HG02588 (cell line): ENCODE measurements around the gene NOPCHAP1.
"Not testable (repeated sequence)": the region's sequence is repeated elsewhere in the genome, so short reads cannot be mapped to it uniquely, and the experiment has no call there.

Source experiments
- ATAC-seq: cut with Tn5 transposase; IDR thresholded peaks from one replicate; pipeline ENCODE4 v1.9.1; 2021; ENCODE audit warnings: mild to moderate bottlenecking, moderate library complexity; ENCODE audit not compliant: unreplicated experiment

Gene NOPCHAP1, protein sequence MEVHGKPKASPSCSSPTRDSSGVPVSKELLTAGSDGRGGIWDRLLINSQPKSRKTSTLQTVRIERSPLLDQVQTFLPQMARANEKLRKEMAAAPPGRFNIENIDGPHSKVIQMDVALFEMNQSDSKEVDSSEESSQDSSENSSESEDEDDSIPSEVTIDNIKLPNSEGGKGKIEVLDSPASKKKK

DNA sequence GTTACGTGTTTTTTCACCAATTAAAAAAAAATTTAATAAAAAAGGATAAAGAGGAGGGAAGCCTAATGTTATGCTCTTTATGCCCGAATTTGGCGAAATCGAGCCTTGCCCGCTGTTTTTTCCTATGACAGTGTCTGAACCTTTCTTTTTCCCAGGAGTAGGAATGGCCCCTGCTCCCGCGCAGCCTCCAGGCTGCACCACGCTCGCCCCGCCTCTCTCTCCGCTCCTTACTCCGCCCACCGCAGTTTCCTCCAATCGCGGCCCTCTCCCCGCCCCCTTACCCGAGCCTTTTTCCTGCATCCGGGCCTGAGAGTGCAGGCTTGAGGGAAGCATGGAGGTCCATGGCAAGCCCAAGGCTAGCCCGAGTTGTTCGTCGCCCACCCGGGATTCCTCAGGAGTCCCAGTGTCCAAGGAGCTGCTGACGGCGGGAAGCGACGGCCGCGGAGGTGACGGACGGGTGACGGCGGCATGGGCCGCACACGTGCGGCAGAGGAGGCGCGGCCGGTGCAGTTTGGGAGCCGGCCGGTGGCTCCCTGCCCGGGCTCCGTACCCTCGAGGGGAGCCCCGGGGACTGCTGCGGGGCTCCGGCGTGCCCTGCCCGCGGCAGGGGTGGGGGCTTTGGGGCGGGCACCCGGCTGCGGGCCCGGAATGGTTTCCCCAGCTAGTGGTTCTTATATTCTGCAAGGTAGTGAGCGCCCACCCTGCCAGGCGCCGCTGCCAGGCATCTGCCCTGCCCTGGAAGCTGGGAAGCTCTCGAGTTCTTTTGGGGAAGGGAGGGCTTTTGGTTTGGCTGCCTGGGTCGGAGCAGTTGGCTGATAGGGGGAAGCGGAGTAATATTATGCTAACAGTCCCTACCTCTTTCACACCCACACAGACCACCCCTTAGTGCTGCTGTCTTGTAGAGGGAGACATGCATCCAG, at the start of gene NOPCHAP1:
Gene NOPCHAP1, plus strand, starts transcription at position 295 of the 920 bp plus-strand sequence. Its CDS starts 37 bp downstream, at position 332.
- ATAC-seq, result peak; percentile 98

DNA sequence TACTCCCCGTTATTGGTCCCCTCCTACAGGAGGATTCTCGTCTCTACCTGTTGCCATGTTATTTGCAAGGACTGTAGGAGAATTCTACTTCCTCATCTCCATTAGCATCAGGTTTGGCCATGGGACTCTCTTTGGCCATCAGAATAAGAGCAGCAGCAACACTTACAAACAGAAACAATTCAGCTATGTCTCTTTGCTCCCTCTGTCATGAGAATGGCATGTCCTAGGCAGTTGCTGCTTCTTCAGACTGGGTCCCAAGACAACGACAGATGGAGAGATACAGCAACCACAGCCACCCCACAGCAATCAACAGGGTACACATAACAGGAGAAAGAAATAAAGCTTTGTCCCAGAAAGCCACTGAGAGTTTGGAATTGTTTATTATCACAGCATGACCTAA, 47.7 kb upstream of the NOPCHAP1 start:
- no peak for ATAC-seq

DNA sequence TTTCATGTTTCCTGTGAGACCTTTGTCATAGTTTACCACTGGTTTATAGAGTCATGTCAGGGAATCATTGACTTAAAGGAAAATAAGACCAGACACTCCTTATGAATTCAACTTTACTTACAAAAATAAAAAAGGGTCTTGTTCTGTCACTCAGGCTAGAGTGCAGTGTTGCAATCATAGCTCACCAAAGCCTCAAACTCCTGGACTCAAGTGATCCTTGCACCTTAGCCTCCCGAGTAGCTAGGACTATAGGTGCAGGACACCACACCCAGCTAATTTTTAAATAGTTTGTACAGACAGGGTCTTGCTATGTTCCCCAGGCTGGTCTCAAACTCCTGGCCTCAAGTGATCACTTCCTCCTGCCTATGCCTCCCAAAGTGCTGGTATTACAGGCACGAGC, 47.0 kb upstream of the NOPCHAP1 start:
- no peak for ATAC-seq

DNA sequence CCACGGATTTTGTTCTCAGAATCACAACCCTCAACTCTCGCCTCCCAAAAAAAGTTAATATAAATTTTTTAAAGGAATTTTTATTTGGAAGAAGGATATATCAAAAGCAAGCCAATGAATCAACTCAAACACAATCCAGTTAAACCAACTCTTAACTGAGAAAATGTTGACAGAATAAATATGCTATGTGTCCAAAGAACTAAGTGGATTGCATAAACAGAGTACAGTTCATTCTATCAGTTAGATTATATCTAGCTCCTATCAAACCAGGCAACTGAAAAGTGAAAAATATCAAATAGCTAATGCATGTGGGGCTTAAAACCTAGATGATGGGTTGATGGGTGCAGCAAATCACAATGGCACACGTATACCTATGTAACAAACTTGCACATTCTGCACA, 44.7 kb upstream of the NOPCHAP1 start:
- no peak for ATAC-seq

DNA sequence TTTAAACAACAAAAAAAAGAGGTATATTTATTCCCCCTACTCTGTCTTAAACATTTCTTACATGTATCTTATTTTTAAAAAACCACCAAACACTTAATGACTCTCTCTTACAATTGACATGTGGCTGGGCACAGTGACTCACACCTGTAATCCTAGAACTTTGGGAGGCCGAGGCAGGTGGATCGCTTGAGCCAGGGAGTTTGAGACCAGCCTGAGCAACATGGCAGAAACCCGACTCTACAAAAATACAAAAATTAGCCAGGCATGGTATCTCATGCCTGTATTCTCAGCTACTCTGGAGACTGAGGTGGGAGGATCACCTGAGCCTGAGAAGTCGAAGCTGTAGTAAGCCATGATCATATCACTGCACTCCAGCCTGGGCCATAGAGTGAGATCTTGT, 44.0 kb upstream of the NOPCHAP1 start:
- no peak for ATAC-seq

DNA sequence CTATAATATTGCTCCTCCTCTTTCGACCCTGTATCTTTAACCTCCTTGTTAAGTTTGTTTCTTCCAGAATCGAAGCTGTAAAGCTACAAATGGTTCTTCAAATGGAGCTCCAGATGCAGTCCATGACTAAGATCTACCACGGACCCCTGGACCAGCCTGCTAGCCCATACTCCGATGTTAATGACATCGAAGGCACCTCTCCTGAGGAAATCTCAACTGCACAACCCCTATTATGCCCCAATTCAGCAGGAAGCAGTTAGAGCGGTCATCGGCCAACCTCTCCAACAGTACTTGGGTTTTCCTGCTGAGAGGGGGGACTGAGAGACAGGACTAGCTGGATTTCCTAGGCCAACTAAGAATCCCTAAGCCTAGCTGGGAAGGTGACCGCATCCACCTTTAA, 42.7 kb upstream of the NOPCHAP1 start:
- not testable (repeated sequence) for ATAC-seq

DNA sequence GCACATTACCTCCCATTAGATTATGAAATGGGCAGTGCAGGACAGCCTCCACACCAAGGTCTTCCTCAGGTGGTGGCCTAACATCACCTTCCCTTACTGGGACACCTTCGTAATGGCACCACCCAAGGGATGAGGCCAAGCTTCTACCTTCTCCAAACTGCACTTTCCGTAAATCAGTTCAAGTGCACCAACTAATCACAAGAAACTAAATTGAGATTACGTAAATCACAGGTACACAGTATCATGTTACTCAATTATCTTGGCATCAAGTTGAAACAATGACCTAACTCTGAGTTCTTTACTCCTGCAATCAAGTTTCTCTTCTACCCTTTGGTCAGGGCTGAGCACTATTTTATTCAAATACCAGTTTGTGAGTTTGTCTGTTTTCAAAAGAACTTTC, 41.9 kb upstream of the NOPCHAP1 start:
- no peak for ATAC-seq

DNA sequence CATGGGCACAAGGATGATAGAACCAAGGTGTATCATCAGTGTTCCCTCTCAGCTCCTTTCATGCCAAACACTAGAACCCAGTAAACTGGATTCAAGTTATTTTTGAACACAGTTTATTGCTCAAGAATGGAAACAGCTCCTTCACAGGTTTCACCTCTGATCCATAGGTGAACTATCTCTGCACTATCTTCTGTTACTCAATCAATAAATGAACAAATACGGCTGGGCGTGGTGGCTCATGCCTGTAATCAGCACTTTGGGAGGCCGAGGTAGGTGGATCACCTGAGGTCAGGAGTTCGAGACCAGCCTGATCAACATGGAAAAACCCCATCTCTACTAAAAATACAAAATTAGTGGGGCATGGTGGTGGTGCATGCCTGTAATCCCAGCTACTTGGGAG, 37.4 kb upstream of the NOPCHAP1 start:
- not testable (repeated sequence) for ATAC-seq

DNA sequence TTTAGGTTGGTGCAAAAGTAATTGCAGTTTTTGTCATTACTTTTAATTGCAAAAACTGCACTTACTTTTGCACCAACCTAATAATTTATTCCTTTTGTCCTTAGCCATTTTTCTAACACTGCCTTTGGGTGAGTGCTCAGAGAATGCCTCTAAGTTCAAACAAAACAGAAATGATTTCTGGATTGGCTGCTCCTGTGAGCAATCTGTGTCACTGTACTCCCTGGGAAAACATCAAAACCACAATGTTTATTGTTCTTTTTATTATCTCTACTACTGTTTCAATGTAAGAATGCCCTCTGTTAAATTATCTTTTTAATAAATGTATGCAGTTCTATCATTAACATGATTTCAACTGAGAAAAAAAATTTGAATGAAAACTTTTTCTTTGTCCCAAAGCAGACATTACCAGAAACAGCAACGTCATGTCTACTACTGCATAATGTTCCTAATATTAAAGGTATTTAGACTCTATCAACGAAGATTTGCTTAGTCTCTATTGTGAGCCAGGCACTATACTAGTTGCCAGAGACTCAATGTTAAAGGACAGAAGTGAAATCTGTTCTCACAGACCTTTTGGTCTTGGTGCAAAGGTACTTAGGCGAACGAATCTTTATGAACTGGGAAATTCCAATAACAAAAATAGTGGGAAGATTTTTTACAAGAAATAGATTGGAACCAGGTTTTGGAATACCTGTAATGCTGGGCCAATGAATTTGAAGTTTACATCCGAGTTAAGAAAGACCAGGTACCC, 34.2 kb upstream of the NOPCHAP1 start:
- no peak for ATAC-seq

DNA sequence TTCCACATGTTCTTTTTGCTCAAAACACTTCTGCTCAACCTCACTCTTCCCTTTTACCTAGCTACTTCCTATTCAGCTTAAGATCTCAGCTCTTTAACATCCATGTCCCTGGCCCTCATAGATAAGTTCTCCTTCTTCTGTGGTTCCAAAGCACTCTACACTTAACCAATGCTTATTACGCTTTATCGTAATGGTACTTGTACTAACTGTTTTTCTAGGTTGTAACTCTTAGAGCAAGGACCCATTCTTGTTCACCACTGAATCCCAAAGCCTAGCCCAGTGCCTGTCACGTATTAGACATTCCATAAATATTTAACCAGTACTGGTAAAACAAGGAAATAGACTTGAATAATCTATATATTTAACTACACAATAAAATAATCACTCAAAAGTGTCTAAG, 33.3 kb upstream of the NOPCHAP1 start:
- no peak for ATAC-seq

DNA sequence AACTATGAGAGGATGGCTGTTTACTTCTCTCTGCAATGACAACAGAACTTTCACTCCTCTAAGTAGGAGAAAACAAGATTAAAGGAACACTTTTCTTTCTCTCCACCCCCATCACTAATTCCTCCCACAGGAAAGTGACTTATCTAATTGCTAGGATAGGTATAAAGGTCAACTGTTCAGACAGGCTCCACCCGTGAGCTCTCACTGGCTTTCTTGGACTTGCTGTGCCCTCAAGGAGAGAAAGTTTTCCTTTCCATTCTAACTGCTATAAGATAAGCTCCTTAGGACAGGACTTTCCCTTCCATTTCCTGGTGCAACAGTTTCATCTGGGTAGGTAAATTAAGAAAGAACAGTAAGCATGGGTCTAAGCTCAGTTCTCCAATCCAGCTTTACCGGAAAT, 32.8 kb upstream of the NOPCHAP1 start:
- ATAC-seq, result no peak

DNA sequence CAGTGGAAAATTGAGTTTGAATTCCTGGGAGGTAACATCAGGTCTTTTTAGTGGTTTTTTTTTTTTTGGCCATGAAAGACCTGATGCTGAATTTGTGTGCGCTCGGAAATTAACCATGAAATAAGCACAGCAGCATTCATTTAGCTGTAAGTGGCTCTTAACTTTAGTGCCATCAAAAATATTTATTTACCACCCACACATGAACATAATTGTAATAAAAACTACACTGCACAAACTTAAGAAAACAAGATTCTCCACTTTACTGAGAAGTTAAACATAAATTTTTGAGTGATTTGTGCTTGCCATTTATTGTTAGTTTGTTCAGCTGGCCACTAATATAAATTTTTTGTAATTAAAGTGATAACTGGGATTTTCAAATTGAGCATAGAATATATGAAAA, 30.4 kb upstream of the NOPCHAP1 start:
- no peak for ATAC-seq

DNA sequence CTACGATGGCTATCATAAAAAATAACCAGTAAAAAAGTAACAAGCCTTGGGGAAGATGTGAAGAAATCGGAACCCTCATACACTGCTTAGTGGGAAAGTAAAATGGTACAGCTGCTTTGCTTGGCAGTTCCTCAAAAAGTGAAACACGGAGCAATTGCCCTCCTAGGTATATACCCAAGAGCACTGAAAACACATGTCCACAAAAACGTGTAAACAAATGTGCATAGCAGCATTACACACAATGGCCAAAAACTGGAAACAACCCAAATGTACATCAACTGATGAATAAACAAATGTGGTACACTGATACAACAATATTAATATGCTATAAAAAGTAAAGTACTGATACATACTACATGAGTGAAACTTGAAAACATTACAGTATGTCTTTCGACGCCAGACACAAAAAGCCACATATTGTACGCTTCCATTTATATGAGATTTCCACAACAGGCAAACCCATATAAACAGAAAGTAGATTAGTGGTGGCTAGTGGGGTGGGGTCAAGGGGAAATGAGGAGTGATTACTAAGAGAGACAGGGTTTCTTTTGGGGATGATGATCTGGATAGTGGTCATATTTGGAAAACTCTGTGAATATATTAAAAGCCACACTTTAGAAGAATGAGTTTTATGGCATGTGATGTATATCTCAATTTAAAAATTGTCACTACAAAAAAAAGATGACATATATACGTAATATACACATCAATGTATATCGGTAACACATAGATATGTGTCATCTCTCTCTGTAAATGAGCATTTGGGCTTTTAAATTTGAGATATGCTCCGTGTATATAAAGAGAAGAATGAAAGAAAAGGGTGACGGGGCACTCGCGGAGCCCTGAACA, 29.0 kb upstream of the NOPCHAP1 start:
- no peak for ATAC-seq

DNA sequence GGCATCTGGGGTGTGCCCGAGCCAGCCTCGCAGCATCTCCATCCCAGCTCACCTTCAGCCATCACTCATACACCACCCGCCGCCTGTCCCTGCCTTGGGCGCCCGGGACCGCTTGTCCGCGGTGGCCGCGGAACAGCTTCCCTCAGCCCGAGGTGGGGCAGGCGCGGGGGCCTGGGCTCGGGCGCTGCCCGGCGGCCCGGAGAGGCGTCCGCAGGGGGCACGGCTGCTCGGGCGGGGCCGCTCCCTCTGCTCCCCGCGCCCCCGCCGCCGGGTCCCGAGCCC, 28.5 kb upstream of the NOPCHAP1 start:
- peak; percentile 20 for ATAC-seq

DNA sequence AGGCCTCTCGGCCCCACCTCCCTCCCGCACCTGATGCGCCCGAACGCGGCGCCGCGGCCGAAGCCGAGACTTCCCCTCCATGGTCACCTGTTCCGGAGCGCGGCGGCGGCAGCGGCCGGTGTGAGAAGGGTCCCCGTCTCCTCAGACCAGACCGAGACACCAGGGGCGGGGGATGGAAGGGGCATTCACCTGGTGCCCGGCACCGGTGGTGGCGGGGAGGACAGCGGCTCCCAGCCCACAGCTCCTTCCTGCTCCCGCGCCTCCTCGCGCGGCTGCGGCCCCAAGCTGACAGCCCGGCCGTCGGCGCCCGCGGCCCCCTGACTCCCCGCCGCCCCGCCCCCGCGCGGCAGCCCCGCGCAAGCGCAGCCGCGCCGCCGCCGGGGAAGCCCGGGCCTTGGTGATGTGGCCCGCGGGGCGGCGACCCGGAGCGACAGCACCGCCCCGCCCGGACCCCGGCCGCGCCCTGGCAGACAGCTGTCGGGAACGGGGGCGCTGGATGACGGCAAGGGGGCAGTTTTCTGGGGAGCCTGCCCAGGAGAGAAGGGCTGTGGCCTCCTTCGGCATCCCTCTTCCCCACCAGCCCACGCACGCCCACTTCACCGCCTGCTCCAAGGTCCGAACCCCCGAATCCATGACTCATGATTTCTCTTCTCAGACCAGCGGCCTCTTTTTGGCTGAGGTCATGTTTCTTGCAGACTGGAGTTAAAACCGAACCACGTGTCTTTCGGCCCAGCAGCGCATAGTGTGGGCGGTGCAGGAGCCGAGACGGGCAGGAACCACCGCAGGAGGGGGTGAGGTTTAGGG, 27.9 kb upstream of the NOPCHAP1 start, which contains the start of gene SLC41A2:
Gene SLC41A2, minus strand, starts transcription at position 290 of the 804 bp plus-strand sequence. CDS start 29,763 bp downstream, outside the sequence.
- peak; percentile 77 for ATAC-seq

DNA sequence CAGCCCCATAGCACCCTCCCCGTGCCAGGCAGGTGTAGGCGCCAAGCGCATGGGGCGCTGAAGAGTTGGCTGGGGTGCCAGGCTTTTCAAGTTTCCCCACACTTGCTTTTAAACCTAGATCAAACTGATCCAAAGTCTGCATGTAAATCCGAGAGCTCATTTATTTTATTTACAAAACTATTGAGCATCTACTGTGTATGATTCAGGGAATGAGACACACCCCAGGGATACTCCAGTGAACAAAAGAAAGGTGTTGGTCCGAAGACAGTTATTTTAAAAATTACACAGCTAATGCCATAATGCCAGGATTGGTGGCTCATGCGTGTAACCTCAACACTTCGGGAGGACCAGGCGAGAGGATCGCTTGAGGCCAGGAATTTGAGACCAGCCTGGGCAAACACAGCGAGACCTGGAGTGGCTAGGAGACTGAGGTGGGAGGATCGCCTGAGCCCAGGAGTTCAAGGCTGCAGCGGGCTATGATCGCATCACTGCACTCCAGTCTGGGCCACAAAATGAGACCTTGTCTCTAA, 27.2 kb upstream of the NOPCHAP1 start:
- ATAC-seq, result no peak

DNA sequence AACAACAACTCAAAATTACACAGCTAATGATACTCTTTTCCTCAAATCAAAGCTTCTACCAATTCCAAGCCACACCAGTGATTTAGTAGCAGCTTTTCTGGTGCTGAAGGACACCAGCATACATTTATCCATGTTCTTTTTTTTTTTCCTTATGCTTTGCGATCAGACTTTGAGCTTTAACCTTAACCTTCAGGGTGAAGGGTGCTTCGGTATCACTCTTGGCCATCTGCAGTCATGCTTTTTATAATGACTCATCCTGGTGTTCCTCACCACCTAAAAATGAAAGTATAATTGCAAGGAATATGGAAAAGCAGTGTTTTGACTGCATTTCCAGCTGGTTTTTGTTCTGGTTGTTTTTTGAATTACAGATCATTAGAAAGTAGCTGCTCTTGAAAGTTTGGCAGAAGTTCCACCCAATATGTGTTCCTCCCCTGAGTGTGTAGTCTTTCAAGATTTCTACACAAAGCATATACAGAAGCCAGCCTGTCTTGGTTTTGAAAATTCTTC, 26.7 kb upstream of the NOPCHAP1 start:
- no peak for ATAC-seq

DNA sequence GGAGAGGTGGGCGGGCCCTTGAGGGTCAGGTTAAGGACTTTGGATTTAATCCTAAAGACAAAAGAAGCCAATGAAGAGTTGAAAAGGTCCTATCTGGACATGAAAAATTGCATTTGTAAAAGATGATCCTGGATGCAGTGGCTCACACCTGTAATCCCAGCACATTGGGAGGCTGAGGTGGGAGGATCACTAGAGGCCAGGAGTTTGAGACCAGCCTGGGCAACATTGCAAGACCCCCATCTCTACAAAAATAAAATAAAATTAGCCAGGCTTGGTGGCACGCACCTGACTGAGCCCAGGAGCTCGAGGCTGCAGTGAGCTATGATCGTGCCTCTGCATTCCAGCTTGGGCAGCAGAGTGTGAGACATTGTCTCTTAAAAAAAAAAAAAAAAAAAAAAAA, 25.7 kb upstream of the NOPCHAP1 start:
- ATAC-seq, result no peak

DNA sequence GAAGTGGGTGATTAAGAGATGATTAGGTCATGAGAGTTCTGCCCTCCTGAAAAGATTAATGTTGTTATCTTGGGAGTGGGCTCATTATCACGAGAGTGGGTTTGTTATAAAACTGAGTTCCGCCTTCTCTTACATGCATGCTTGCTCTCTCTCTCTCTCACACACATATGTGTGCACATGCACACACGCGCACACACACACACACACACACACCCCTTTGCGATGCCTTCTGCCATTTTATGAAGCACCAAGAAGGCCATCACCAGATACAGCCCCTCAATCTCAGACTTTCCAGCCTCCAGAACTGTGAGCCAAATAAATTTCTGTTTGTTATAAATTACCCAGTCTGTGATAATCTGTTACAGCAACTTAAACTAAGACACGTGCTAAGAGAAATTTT, 22.4 kb upstream of the NOPCHAP1 start:
- no peak for ATAC-seq
